H9 (cell line): ENCODE data around the gene PAAF1. TPM values are rescaled to one million over a fixed set of nuclear protein-coding genes. Genes with fewer than 3 reads are reported as not detected.

ENCODE experiments used
- DNase-seq: peaks from one replicate; pipeline ENCODE4 v3.0.0-alpha.2; 2017
- H2AFZ ChIP-seq: one replicate; pipeline ENCODE4 v1.6.1; 2013; ENCODE audit warnings: mild to moderate bottlenecking, low read length, control low read depth, moderate library complexity
- H2AK5ac ChIP-seq: 2 replicates; pipeline ENCODE4 v1.6.1; 2013; ENCODE audit warnings: low read length, control low read depth, mixed read lengths; ENCODE audit not compliant: insufficient read length
- H2BK120ac ChIP-seq: one replicate; pipeline ENCODE4 v1.6.1; 2013; ENCODE audit warnings: low read depth, mild to moderate bottlenecking, low read length, control low read depth, inconsistent platforms; ENCODE audit not compliant: poor library complexity, severe bottlenecking
- H2BK12ac ChIP-seq: 2 replicates; pipeline ENCODE4 v1.6.1; 2013; ENCODE audit warnings: low read length, control low read depth, mixed read lengths, low read depth; ENCODE audit not compliant: insufficient read length
- H2BK15ac ChIP-seq: 2 replicates; pipeline ENCODE4 v1.6.1; 2013; ENCODE audit warnings: low read depth, low read length, control low read depth
- H2BK20ac ChIP-seq: one replicate; pipeline ENCODE4 v1.6.1; 2013; ENCODE audit warnings: low read depth, mild to moderate bottlenecking, low read length, control low read depth, inconsistent platforms; ENCODE audit not compliant: poor library complexity, severe bottlenecking
- H2BK5ac ChIP-seq: 2 replicates; pipeline ENCODE4 v1.6.1; 2013; ENCODE audit warnings: low read length, control low read depth, mixed read lengths; ENCODE audit not compliant: insufficient read length
- H3K14ac ChIP-seq: 2 replicates; pipeline ENCODE4 v1.6.1; 2013; ENCODE audit warnings: low read length, control low read depth; ENCODE audit not compliant: insufficient read depth
- H3K18ac ChIP-seq: 2 replicates; pipeline ENCODE4 v1.6.1; 2013; ENCODE audit warnings: low read depth, mild to moderate bottlenecking, mixed read lengths, low read length, control low read depth; ENCODE audit not compliant: insufficient read length
- H3K23ac ChIP-seq: 2 replicates; pipeline ENCODE4 v1.6.1; 2013; ENCODE audit warnings: low read length, control low read depth, mixed read lengths, low read depth; ENCODE audit not compliant: insufficient read length
- H3K23me2 ChIP-seq: 2 replicates; pipeline ENCODE4 v1.6.1; 2013; ENCODE audit warnings: low read depth, mild to moderate bottlenecking, mixed read lengths, low read length, control low read depth; ENCODE audit not compliant: insufficient read length, poor library complexity, severe bottlenecking
- H3K27ac ChIP-seq: 2 replicates; pipeline ENCODE4 v1.5.1; 2013; ENCODE audit warnings: low read length, control low read depth, mixed read lengths, low read depth; ENCODE audit not compliant: insufficient read length
- H3K27me3 ChIP-seq: 2 replicates; pipeline ENCODE4 v1.6.1; 2013; ENCODE audit warnings: low read length, control low read depth, inconsistent platforms; ENCODE audit not compliant: insufficient read depth
- H3K4ac ChIP-seq: 2 replicates; pipeline ENCODE4 v1.6.1; 2013; ENCODE audit warnings: low read depth, mild to moderate bottlenecking, control low read depth, inconsistent platforms, low read length, moderate library complexity
- H3K4me1 ChIP-seq: 2 replicates; pipeline ENCODE4 v1.6.1; 2013; ENCODE audit warnings: low read length, control low read depth, inconsistent platforms; ENCODE audit not compliant: insufficient read depth
- H3K4me2 ChIP-seq: 2 replicates; pipeline ENCODE4 v1.6.1; 2013; ENCODE audit warnings: low read length, control low read depth, mixed read lengths; ENCODE audit not compliant: insufficient read length, insufficient read depth
- H3K56ac ChIP-seq: 2 replicates; pipeline ENCODE4 v1.6.1; 2013; ENCODE audit warnings: low read depth, mild to moderate bottlenecking, mixed read lengths, low read length, control low read depth; ENCODE audit not compliant: insufficient read length
- H3K79me1 ChIP-seq: 2 replicates; pipeline ENCODE4 v1.6.1; 2013; ENCODE audit warnings: low read depth, mild to moderate bottlenecking, moderate library complexity, low read length, control low read depth, inconsistent platforms; ENCODE audit not compliant: insufficient read depth, poor library complexity, severe bottlenecking
- H3K79me2 ChIP-seq: 2 replicates; pipeline ENCODE4 v1.6.1; 2013; ENCODE audit warnings: low read length, control low read depth, inconsistent platforms; ENCODE audit not compliant: insufficient read depth
- H3K9ac ChIP-seq: 2 replicates; pipeline ENCODE4 v1.6.1; 2013; ENCODE audit warnings: low read length, control low read depth, mixed read lengths; ENCODE audit not compliant: insufficient read length; ENCODE audit errors: extremely low read depth
- H3K9me3 ChIP-seq: one replicate; pipeline ENCODE4 v1.6.1; 2013; ENCODE audit warnings: low read depth, low read length, inconsistent platforms; ENCODE audit not compliant: control insufficient read depth
- H3T11ph ChIP-seq: one replicate; pipeline ENCODE4 v1.6.1; 2013; ENCODE audit warnings: mild to moderate bottlenecking, low read length, control low read depth, inconsistent platforms
- H4K20me1 ChIP-seq: one replicate; pipeline ENCODE4 v1.6.1; 2013; ENCODE audit not compliant: control insufficient read depth, insufficient read length, insufficient read depth
- H4K5ac ChIP-seq: 2 replicates; pipeline ENCODE4 v1.6.1; 2013; ENCODE audit warnings: low read depth, mild to moderate bottlenecking, mixed read lengths, low read length, control low read depth; ENCODE audit not compliant: insufficient read length
- H4K8ac ChIP-seq: replicated peaks from 2 replicates; pipeline ENCODE4 v1.6.1; 2013; ENCODE audit warnings: low read length, control low read depth, mixed read lengths, low read depth; ENCODE audit not compliant: insufficient read length
- H4K91ac ChIP-seq: 2 replicates; pipeline ENCODE4 v1.6.1; 2013; ENCODE audit warnings: low read depth, mild to moderate bottlenecking, moderate library complexity, mixed read lengths, low read length, control low read depth; ENCODE audit not compliant: insufficient read length
- H3K27ac Mint-ChIP-seq, 3 experiments: 2 replicates in 2 of 3; 3 replicates in 1 of 3; pipeline ENCODE4 v1.8.0; 2020 to 2021; ENCODE audit warnings: mixed read lengths in 3 of 3, mild to moderate bottlenecking in 1 of 3, moderate library complexity in 1 of 3
- H3K27me3 Mint-ChIP-seq: 2 replicates; pipeline ENCODE4 v1.8.0; 2021; ENCODE audit warnings: low read depth, mild to moderate bottlenecking, moderate library complexity, mixed read lengths
- H3K36me3 Mint-ChIP-seq, 3 experiments: 2 replicates in 2 of 3; 3 replicates in 1 of 3; pipeline ENCODE4 v1.8.0; 2020 to 2021; ENCODE audit warnings: low read depth in 3 of 3, mixed read lengths in 3 of 3; ENCODE audit not compliant: insufficient read depth in 1 of 3
- H3K4me1 Mint-ChIP-seq, 2 experiments: 2 replicates each; pipeline ENCODE4 v1.8.0; 2020; ENCODE audit warnings: mixed read lengths in 2 of 2
- H3K4me3 Mint-ChIP-seq, 2 experiments: 2 replicates in 1 of 2; 3 replicates in 1 of 2; pipeline ENCODE4 v1.8.0; 2020 to 2021; ENCODE audit warnings: mild to moderate bottlenecking in 2 of 2, mixed read lengths in 2 of 2, moderate library complexity in 1 of 2
- H3K9me3 Mint-ChIP-seq, 2 experiments: 2 replicates in 1 of 2; 3 replicates in 1 of 2; pipeline ENCODE4 v1.8.0; 2020; ENCODE audit warnings: mild to moderate bottlenecking in 2 of 2, mixed read lengths in 2 of 2, moderate library complexity in 1 of 2
- CTCF ChIP-seq: fragments of 200-600 bp; sonication (generic); conservative IDR thresholded peaks from 3 replicates; pipeline ENCODE4 v1.8.0; 2021; ENCODE audit warnings: antibody characterized with exemption, mild to moderate bottlenecking
- WGBS: extraction: QIAGEN DNeasy Blood & Tissue Kit; methylation state at CpG from one replicate; pipeline ENCODE4 v1.1.7; 2013; ENCODE audit warnings: missing lambda C conversion rate, low lambda C conversion rate, mixed read lengths; ENCODE audit not compliant: insufficient read length; ENCODE audit errors: extremely low coverage; 5-methylcytosine and 5-hydroxymethylcytosine counted together
- total RNA-seq: library from RNA; stranded (reverse); gene quantifications from 2 replicates; pipeline ENCODE4 v1.2.1, GENCODE V29; 2021

PAAF1 gene
- total RNA-seq, 1 experiment from 2014 or later, result 24.3 TPM

DNA sequence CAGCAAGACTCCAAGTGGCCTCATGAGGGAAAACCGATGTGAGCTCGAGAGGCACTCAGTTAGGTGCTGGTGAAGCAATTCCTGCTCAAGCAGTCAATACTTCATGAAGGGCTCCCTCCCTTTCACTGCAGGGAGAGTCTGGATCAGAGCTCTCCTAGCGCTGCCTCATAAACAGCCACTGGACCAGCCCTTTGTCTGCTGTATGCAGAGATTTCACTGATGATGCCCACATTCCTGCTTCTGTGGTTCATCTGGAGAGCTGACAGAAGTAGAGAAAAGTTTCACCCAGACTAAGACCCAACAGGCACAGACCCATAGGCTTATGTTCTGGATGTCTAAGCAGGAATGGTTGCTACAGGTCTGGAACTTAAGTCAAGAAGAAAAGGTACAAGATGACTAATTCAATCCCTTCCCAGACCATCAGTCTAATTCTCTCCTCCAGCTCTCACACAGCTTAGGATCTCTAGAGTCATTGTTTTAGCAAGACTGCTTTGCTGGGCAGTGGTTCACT, 101.8 kb downstream of the PAAF1 start:
- H3K4me3 Mint-ChIP-seq, result no peak overlapping the region

More for the DNA sequence above, 101.8 kb downstream of the PAAF1 start:
- H3K4ac ChIP-seq, result no peak overlapping the region
- no peak overlapping the region for H2BK12ac ChIP-seq
- H3K79me1 ChIP-seq, result no peaks in the 10 kb centered on the region
- TF ChIP-seq CTCF, result no peak
- H3K4me2 ChIP-seq, result no peak overlapping the region
- no peak overlapping the region for H2BK20ac ChIP-seq
- no CpG with 5 or more reads among the region's 3 CpGs for WGBS
- no peak overlapping the region for H3K9ac ChIP-seq
- Mint-ChIP-seq H3K27ac (no peak overlapping the region), H3K27me3 (peaks cover 12% of the 10 kb centered on the region), H3K36me3 (peaks cover 57 to 78% (median 77%) of the 10 kb centered on the region in 3 experiments; a peak in 6 of 7 replicates), H3K9me3 (no peaks in the 10 kb centered on the region; a peak in 1 of 5 replicates), H3K4me1 (peaks cover 28 to 40% of the 10 kb centered on the region in 2 experiments)
- no peak for DNase-seq
- no peak overlapping the region for H2BK5ac ChIP-seq
- no peak overlapping the region for H3T11ph ChIP-seq
- no peak overlapping the region for H3K56ac ChIP-seq
- peaks cover 11% of the 10 kb centered on the region for H3K23me2 ChIP-seq
- H3K23ac ChIP-seq, result no peak overlapping the region
- no peaks in the 10 kb centered on the region for H4K20me1 ChIP-seq
- no peak overlapping the region for H3K27ac ChIP-seq
- no peak overlapping the region for H4K8ac ChIP-seq
- no peaks in the 10 kb centered on the region; the same call in 1 of the 2 replicates for H3K4me1 ChIP-seq
- no peak overlapping the region for H2AK5ac ChIP-seq
- no peak overlapping the region for H3K14ac ChIP-seq
- 0 out of 2 replicates have a peak, but pooled peaks cover 2% of the 10 kb centered on the region for H3K79me2 ChIP-seq
- no peak overlapping the region for H4K91ac ChIP-seq
- H2BK15ac ChIP-seq, result no peak overlapping the region
- H3K9me3 ChIP-seq, result no peaks in the 10 kb centered on the region
- H2AFZ ChIP-seq, result no peak overlapping the region
- H3K27me3 ChIP-seq, result no peaks in the 10 kb centered on the region
- H2BK120ac ChIP-seq, result no peak overlapping the region
- H4K5ac ChIP-seq, result no peak overlapping the region
- no peak overlapping the region for H3K18ac ChIP-seq
